Myocyte (in vitro differentiated cells): ENCODE data around the gene INO80. TPM values are rescaled to one million over a fixed set of nuclear protein-coding genes. Genes with fewer than 3 reads are reported as not detected.

Experiments
- DNase-seq: peaks from one replicate; pipeline ENCODE4 v3.0.0-alpha.2; 2012; ENCODE audit warnings: low read depth
- total RNA-seq: library from RNA; depleted of rRNA; stranded (reverse); fragments of >200 nt; gene quantifications from 2 replicates; pipeline ENCODE4 v1.2.3, GENCODE V29; 2014

INO80 gene
- total RNA-seq, 1 donor from 2014 or later = 14.0 TPM

DNA sequence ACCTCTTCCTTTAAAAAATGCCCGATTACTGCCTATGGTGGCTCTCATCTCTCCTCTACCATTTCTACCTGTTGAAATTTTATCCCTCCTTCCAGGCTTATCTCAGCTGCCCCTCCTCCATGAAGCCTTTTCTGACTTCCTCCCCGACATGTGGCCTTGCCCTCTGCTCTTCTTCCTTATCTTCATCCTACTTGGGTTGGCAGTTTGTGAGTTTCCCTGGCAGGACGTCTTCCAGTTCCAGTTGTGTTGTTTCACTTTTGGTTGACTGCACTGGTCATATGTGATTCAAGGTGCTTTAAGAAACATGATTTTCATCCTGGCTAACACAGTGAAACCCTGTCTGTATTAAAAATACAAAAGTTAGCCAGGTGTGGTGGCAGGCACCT, 182.6 kb downstream of the INO80 start:
- DNase-seq = no peak

DNA sequence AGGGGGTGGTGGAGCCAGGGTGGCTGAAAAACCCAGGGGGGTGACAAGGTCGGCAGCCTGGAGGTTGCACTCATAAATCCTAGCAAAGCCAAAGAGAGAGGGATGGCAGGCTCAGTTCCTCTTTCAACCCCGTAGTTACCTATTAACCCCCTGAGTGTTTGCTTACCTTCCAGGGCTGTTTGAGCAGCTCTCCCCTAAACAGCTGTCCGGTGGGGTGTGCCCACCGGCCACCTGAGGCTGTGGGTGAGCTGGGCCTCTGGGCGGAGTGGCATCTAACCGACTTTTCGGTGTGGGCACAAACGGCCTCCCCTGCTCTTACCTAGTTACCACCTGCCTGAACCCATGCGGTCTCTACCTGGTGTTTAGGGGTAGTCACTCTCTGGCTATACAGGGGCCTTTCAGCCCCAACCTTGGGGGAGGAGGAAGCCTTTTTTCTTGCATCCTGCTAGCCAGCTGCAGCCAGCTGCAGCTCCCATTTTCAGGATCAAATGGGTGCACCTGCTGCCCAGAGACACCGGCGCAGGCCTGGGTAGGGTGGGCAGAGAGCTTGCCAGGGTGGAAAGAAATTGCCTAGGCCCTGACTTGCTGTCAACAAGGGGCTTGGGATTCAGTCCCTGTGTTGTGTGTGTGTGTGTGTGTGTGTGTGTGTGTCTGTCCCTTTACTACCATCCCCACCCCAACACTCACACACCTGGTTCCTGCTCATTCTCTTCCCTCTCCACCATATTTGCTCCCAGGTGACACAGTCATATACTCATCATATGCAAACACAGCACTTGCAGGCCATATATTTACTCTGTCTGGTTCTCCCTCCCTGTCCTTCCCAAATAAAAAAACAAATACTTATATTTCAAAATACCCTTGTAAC, 183.2 kb downstream of the INO80 start:
- DNase-seq = no peak

DNA sequence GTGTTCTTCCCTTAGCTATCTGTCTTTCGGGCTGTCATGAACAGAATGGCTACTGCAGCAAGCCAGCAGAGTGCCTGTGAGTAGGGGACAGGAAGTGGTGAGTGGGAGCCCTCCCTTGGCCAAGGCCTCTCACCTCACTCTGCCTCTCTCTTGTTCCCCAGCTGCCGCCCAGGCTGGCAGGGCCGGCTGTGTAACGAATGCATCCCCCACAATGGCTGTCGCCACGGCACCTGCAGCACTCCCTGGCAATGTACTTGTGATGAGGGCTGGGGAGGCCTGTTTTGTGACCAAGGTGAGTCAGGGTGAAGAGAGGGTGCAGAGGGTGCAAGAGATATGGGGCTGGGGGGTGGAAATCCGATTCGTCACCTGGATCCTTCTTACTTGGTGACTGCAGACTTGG, 183.9 kb downstream of the INO80 start:
- no peak for DNase-seq

DNA sequence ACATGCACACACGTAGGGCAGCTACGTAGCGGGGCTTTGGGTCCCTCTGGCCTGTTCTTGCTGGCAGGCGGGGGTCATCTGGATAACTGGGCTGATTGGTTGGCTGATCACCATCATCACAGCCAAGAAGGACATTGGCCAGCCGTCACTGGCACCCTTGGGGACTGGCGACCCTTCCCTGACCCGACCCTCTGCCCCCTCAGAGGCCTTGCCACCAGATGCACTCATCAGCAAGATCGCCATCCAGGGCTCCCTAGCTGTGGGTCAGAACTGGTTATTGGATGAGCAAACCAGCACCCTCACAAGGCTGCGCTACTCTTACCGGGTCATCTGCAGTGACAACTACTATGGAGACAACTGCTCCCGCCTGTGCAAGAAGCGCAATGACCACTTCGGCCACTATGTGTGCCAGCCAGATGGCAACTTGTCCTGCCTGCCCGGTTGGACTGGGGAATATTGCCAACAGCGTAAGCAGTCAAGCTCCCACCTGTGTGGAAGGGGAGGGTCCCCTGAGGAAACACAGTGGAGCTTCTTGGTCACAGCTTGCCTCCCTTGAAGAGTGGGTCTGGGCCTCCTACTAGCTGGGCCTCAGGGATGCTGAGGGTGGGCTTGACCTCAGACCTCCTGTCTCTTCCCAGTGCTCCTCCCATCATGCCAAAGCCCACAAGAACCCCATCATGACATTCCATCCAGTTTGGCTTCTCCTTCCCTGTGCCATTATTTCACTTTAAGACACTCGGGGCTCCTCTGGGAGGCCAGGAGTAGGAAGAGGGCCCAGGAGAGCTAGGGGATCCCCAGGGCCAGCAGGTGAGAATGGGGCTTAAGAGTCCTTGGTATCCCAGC, 184.6 kb downstream of the INO80 start:
- no peak for DNase-seq

DNA sequence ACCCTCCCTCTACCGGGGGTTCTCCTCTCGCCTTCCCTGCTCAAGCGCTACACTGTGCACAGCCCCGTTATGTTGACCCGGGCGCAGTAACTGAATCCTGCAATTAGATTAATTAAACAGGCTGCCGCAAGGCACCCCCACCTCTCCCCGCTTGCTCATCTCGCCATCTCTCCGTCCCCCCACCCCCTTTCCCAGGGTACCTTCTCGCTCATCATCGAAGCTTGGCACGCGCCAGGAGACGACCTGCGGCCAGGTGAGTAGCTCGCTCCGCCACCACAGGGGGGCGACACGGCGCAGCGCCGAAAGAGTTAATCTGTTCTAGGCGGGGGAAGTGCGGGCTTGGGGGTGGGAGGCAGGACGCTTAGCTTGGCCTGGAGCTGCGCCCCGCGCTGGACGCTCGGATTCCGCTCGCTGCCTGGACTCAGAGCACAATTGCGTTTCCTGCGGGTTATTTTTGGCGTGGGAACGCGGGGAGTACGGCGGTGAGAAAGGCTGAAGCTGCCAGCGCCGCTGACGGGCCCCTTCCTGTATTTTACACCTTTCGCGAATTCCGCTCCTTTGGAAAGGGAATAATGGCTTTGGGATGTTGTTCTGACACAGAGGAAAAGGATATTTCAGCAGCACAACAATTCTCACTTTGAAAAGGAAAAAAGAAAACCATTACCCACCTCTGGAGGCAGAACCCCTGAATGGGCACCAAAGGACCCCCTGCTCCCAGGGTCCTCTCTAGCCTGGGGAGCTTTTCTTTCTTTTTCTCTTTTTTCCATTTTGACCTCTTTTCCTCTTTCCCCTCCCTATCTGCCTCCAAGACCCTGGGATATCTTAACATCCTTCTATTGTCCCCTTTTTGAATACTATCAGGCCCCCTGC, 185.4 kb downstream of the INO80 start:
- DNase-seq = no peak

DNA sequence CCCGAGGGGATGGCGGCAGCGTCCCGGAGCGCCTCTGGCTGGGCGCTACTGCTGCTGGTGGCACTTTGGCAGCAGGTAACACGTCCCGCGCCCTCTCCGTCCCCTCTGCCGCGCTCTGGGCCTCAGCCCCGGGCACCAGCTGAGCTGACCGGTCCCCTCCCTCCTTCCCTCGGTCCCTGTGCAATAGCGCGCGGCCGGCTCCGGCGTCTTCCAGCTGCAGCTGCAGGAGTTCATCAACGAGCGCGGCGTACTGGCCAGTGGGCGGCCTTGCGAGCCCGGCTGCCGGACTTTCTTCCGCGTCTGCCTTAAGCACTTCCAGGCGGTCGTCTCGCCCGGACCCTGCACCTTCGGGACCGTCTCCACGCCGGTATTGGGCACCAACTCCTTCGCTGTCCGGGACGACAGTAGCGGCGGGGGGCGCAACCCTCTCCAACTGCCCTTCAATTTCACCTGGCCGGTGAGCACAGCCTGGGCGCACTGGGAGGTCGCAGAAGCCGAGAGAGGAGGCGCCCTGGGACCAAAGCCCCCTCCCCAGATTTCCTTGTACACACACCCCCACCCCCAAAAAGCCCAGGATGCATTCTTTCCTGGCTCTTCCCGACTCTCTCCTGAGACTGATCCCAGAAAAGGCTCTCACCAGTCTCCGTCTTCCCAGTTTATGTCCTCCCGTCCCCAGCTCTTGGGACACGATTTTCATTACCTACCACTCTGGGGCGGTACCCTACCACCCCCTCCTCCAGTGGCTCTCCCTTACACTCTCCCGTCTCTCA, 186.2 kb downstream of the INO80 start:
- peak; percentile 58 for DNase-seq

Other genes starting within 250 kb of the INO80 start
- gene RHOV, start 242.0 kb downstream of the INO80 start, total RNA-seq = 0.10 TPM in 1 of 2 replicates, not detected in the other
- gene VPS18, start 221.8 kb downstream of the INO80 start, total RNA-seq = 34.4 and 43.3 TPM in 2 replicates
- gene DLL4, start 186.9 kb downstream of the INO80 start, total RNA-seq = 0.13 TPM in 1 of 2 replicates, not detected in the other
- 5.5 and 10.4 TPM in 2 replicates for gene CHAC1, start 162.8 kb downstream of the INO80 start, total RNA-seq
- not detected in 2 replicates for gene EXD1, start 114.5 kb upstream of the INO80 start, total RNA-seq
- gene CHP1, start 115.0 kb upstream of the INO80 start, total RNA-seq = 119 and 133 TPM in 2 replicates
- gene OIP5, start 216.3 kb upstream of the INO80 start, total RNA-seq = 0.78 TPM in 1 of 2 replicates, not detected in the other
- gene NUSAP1, start 216.6 kb upstream of the INO80 start, total RNA-seq = 6.6 and 11.3 TPM in 2 replicates